GM08714 (cell line): ENCODE data around the gene OR52B2.

Experiments used
- H3K4me3 ChIP-seq: fragments of 200-500 bp; sonication (Bioruptor generic); 2 replicates; pipeline ENCODE4 v1.5.1; 2014; ENCODE audit warnings: mild to moderate bottlenecking, low read length, inconsistent platforms
- ZNF274 ChIP-seq: IDR thresholded peaks from 2 replicates; pipeline ENCODE4 v1.6.1; 2012; ENCODE audit warnings: mild to moderate bottlenecking, low read depth, low read length

Gene OR52B2

DNA sequence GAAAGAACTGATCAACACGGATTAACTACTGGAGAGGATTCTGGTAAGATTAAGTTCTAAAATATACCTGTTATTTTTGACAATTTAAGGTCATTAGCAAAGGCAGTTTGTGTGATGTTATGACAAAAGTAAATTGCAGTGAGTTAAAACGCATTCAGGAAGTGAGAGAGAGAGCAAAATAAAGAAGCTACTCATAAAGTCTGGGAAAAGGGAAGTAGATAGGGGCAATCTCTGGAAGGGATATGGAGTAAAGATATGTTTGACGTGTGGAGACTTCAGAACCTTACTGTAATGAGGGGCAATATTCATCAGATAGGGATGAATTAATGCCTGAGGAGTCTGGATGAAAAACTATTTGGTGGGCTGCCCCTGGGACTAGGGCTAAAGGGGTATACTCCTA, 45.9 kb downstream of the OR52B2 start:
- TF ChIP-seq ZNF274: no peak
- H3K4me3 ChIP-seq: no peak overlapping the region
